Gastroesophageal sphincter (tissue), 4 donors: ENCODE data around the gene ZNF189. TPM values are rescaled to one million over a fixed set of nuclear protein-coding genes. Genes with fewer than 3 reads are reported as not detected.

Experiments used
- ATAC-seq: fragments of 150-250 bp; one replicate; pipeline ENCODE4 v1.9.1; 2016; ENCODE audit warnings: mild to moderate bottlenecking, moderate library complexity
- H3K27ac ChIP-seq, 4 donors: fragments of 200-600 bp; sonication (generic) in 3 of 4; 1 replicate in 3 of 4; 2 replicates in 1 of 4; pipeline ENCODE4 v1.5.1; 2016 to 2019
- H3K27me3 ChIP-seq: fragments of 200-600 bp; sonication (generic); one replicate; pipeline ENCODE4 v1.5.1; 2019
- H3K36me3 ChIP-seq, 2 donors: fragments of 200-600 bp; sonication (generic); one replicate each; pipeline ENCODE4 v1.5.1; 2019; ENCODE audit warnings: control low read depth in 1 of 2
- H3K4me1 ChIP-seq, 3 donors: fragments of 200-600 bp; sonication (generic); 1 replicate in 2 of 3; 2 replicates in 1 of 3; pipeline ENCODE4 v1.5.1; 2016 to 2019; ENCODE audit warnings: control low read depth in 2 of 3
- H3K4me3 ChIP-seq, 2 donors: fragments of 200-600 bp; sonication (generic); one replicate each; pipeline ENCODE4 v1.5.1; 2019; ENCODE audit warnings: mild to moderate bottlenecking in 1 of 2, moderate library complexity in 1 of 2
- H3K9me3 ChIP-seq, 3 donors: fragments of 200-600 bp; sonication (generic); one replicate each; pipeline ENCODE4 v1.5.1; 2017 to 2019; ENCODE audit warnings: control low read depth in 2 of 3
- EP300 ChIP-seq: sonication (generic); formaldehyde crosslinking; IDR thresholded peaks from one replicate; pipeline ENCODE4 v1.6.1; 2017; ENCODE audit warnings: antibody characterized with exemption, mild to moderate bottlenecking
- POLR2A ChIP-seq, 2 donors: fragments of 450-650 bp; IDR thresholded peaks; one replicate each; pipeline ENCODE4 v1.6.1; 2017; ENCODE audit warnings: antibody characterized with exemption in 2 of 2, mild to moderate bottlenecking in 2 of 2, moderate library complexity in 1 of 2
- POLR2AphosphoS5 ChIP-seq: sonication (generic); formaldehyde crosslinking; IDR thresholded peaks from one replicate; pipeline ENCODE4 v1.6.1; 2017; ENCODE audit warnings: antibody characterized with exemption
- WGBS, 2 donors: methylation state at CpG; one replicate each; pipeline ENCODE4 v1.1.5; 2018; ENCODE audit warnings: low coverage in 1 of 2; 5-methylcytosine and 5-hydroxymethylcytosine counted together
- total RNA-seq, 4 donors: library from RNA; depleted of rRNA; stranded (reverse); fragments of >200 nt; gene quantifications; one replicate each; pipeline ENCODE4 v1.1.0, GENCODE V29; 2016
- TF ChIP-seq, protein P1 (sequence below), 4 experiments: fragments of 200-600 bp in 2 of 4; fragments of 450-650 bp in 2 of 4; sonication (generic) in 1 of 4; IDR thresholded peaks; one replicate each; pipeline ENCODE4 v1.5.1; 2017 to 2019; ENCODE audit warnings: antibody characterized with exemption in 4 of 4, mild to moderate bottlenecking in 2 of 4, moderate library complexity in 2 of 4

Gene ZNF189
- total RNA-seq, 4 donors from 2014 or later, result 19.0 to 21.9 (median 20.5) TPM

DNA sequence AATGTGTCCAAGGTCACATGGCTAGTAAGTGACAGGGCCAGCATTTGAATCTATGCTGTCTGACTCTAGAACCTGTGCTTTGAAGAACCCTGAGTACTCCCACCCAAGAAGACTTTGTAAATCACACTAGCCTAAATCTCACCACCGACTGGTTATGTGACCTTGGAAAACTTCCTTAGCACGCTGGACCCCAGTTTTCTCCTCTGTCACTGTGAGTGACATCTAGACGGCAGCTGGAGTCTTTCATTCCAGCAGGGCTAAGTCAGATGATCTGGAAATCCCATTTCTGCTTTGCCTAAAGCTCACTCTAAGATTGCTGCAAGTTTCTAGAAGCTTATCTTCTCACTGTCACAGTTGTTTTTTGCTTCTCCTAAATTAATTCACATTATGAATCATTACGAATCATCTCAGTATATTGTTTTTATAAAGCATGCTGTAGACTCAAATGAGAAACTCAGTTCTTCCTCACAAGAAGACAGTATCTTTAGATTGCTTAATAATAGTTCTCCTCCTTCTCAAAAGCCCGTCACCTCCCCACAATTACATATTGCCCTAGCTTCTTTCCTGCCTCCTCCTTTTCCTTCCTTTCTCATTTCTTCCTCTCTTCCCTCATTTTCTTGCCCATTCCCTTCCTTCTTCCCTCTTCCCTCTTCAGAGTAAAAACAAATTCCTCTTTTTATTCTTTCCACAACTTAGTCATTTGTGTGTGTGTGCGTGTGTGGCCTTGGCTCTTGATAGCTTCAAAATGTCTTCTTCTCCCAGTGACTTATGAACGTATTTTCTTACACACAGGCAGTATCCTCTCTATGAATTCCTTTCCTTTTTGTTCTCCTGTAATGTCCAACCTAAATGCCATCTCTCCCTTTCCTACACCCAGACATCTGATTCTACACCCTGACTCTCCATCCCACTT is 20.1 kb downstream of the ZNF189 start:
- ATAC-seq, result no peak
- H3K27ac ChIP-seq, result no peak overlapping the region
- peaks cover 0 to 14% of the 10 kb centered on the region in 2 donors for H3K36me3 ChIP-seq
- TF ChIP-seq EP300 (no peak), POLR2A (IDR thresholded peaks at IDR 0.05) (no peak), POLR2AphosphoS5 (no peak)
- TF ChIP-seq, protein P1, sequence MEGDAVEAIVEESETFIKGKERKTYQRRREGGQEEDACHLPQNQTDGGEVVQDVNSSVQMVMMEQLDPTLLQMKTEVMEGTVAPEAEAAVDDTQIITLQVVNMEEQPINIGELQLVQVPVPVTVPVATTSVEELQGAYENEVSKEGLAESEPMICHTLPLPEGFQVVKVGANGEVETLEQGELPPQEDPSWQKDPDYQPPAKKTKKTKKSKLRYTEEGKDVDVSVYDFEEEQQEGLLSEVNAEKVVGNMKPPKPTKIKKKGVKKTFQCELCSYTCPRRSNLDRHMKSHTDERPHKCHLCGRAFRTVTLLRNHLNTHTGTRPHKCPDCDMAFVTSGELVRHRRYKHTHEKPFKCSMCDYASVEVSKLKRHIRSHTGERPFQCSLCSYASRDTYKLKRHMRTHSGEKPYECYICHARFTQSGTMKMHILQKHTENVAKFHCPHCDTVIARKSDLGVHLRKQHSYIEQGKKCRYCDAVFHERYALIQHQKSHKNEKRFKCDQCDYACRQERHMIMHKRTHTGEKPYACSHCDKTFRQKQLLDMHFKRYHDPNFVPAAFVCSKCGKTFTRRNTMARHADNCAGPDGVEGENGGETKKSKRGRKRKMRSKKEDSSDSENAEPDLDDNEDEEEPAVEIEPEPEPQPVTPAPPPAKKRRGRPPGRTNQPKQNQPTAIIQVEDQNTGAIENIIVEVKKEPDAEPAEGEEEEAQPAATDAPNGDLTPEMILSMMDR (IDR thresholded peaks at IDR 0.05), result no peak
- peaks cover 0 to 59% (median 3%) of the 10 kb centered on the region in 3 donors for H3K9me3 ChIP-seq
- no peaks in the 10 kb centered on the region for H3K4me1 ChIP-seq
- no peaks in the 10 kb centered on the region for H3K27me3 ChIP-seq
- H3K4me3 ChIP-seq, result no peak overlapping the region
- 51 to 75% methylated on average over 6 to 7 of the region's 7 CpGs for WGBS, 2 donors

DNA sequence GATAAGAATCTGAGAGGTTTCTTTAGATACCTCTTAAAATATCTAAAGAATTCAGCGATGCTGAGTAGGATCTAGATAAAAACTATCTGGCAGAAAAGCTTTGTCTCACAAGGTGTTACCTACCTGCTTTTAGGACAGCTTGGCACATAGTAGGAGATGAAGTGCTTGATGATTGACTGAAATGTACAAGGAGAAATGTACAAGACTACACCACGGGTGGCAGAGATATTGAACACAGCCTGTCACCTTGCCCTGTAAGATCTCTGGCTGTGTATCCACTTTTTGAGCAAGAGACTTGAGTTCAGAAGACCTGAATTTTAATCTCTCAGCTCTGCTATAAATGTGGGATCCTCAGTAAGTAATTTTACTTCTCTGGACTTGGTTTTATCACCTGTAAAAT is 21.2 kb downstream of the ZNF189 start:
- Histone ChIP-seq H3K4me3 (no peak overlapping the region), H3K36me3 (peaks cover 0 to 14% of the 10 kb centered on the region in 2 donors), H3K9me3 (peaks cover 0 to 49% (median 0%) of the 10 kb centered on the region in 3 donors), H3K4me1 (no peaks in the 10 kb centered on the region), H3K27ac (no peak overlapping the region), H3K27me3 (no peaks in the 10 kb centered on the region)
- TF ChIP-seq EP300, result no peak
- TF ChIP-seq POLR2AphosphoS5, result no peak
- TF ChIP-seq, protein P1 (IDR thresholded peaks at IDR 0.05), result no peak
- no peak for TF ChIP-seq POLR2A (IDR thresholded peaks at IDR 0.05)
- WGBS, 2 donors, result 79 to 83% methylated on average over 2 of the region's 2 CpGs
- no peak for ATAC-seq

DNA sequence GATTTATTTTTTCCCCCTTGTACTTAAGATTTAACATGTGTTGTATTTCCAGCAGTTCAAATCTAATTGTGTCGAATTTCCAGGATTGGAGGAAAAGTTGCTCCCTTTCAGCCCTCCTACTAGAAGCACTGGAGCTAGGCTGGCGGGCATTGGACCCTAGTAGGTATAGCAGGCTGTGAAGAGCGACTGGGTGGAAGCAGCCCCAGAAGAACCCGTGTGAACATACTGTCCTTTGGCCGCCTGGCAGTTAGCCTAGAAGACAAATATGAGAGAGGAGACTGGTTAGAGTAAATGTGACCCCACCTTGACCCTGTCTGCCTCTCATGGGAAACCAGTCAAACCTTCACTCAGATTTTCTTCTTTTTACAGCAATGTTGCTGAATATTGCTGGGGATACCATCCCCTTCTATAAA is 23.0 kb downstream of the ZNF189 start:
- H3K27me3 ChIP-seq, result no peaks in the 10 kb centered on the region
- peaks cover 0 to 7% of the 10 kb centered on the region in 2 donors for H3K36me3 ChIP-seq
- TF ChIP-seq, protein P1 (IDR thresholded peaks at IDR 0.05), result no peak
- TF ChIP-seq EP300, result no peak
- TF ChIP-seq POLR2A (IDR thresholded peaks at IDR 0.05), result no peak
- no peak for TF ChIP-seq POLR2AphosphoS5
- 85 to 100% methylated on average over 1 to 4 of the region's 5 CpGs for WGBS, 2 donors
- no peaks in the 10 kb centered on the region for H3K4me1 ChIP-seq
- H3K4me3 ChIP-seq, result no peak overlapping the region
- H3K27ac ChIP-seq, result no peak overlapping the region
- no peak for ATAC-seq
- H3K9me3 ChIP-seq, result peaks cover 0 to 35% (median 0%) of the 10 kb centered on the region in 3 donors

DNA sequence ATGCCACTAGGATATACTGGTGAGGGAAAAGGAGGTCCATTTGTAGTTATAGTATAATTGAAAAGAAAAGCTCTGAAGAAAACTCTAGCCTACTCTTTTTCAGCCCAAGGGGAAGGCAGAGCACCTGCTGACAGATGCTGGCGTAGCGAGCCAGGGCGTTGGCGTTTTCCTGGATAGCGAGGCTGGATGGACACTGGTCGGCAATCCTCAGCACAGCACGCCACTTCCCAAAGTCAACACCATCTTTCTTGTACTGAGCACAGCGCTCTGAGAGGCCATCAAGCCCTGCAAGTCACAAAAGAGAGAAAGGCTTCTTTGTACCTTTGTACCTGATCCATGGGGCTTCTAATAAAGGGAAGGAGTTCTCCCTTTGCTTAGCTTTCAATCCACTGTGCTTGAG is 28.7 kb downstream of the ZNF189 start:
- Histone ChIP-seq H3K36me3 (no peaks in the 10 kb centered on the region), H3K4me1 (no peaks in the 10 kb centered on the region), H3K27me3 (no peaks in the 10 kb centered on the region), H3K27ac (no peak overlapping the region), H3K4me3 (no peak overlapping the region), H3K9me3 (no peaks in the 10 kb centered on the region)
- TF ChIP-seq POLR2A (IDR thresholded peaks at IDR 0.05), result no peak
- 91% methylated on average over 4 of the region's 8 CpGs; no CpG with 5 or more reads in 1 of the 2 donors for WGBS, 2 donors
- no peak for ATAC-seq

DNA sequence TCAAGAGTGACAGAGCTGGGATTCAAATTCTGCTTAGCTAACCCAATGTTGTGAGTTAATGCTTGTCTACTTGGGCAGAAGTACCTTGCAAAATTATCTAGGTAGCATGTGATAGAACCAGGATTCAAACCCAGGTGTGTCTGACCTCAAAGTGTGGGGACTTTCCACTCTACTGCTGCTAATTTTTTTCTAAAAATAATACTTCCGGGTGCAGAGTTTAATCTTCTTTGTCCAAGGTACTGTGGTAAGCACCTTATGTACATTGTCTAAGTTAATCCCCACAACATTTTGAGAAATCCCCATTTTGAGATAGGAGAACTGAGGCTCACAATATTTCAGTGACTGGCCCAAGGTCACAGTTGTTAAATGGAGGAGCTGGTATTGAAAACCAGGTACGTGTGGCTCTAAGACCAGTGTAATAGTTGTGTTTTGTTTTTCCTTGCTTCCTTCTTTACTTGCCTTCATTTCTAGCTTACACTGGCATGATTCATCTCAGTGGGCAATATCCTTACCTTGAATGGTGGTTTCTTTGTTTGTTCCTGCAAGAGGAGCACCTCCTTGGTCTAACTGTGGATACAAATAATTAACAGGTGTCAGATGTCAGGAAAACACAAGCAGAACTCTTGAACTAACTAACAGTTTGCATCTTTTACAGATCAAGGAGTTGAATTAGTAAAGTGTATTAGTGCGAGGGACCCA is 29.5 kb downstream of the ZNF189 start:
- Histone ChIP-seq H3K27ac (no peak overlapping the region), H3K4me1 (no peaks in the 10 kb centered on the region), H3K27me3 (no peaks in the 10 kb centered on the region), H3K4me3 (no peak overlapping the region), H3K36me3 (no peaks in the 10 kb centered on the region), H3K9me3 (no peaks in the 10 kb centered on the region)
- TF ChIP-seq POLR2AphosphoS5 (no peak), EP300 (no peak), POLR2A (IDR thresholded peaks at IDR 0.05) (no peak)
- TF ChIP-seq, protein P1 (IDR thresholded peaks at IDR 0.05), result no peak
- no peak for ATAC-seq
- 88 to 100% methylated on average over 2 to 3 of the region's 3 CpGs for WGBS, 2 donors
